Lower leg skin (tissue), 4 donors: ENCODE results near the gene EIF2S2. TPM values are rescaled to one million over a fixed set of nuclear protein-coding genes. Genes with fewer than 3 reads are reported as not detected.

ENCODE experiments used
- DNase-seq, 2 donors: peaks; one replicate each; pipeline ENCODE4 v3.0.0-alpha.2; 2019; ENCODE audit warnings: low spot score in 2 of 2
- H3K4me3 ChIP-seq: fragments of 200-600 bp; sonication (generic); 2 replicates; pipeline ENCODE4 v1.5.1; 2017; ENCODE audit warnings: mild to moderate bottlenecking, low read depth; ENCODE audit not compliant: poor library complexity, severe bottlenecking
- CTCF ChIP-seq, 3 donors: fragments of 450-650 bp; IDR thresholded peaks; one replicate each; pipeline ENCODE4 v1.5.1; 2016; ENCODE audit warnings: antibody characterized with exemption in 3 of 3, mild to moderate bottlenecking in 3 of 3, moderate library complexity in 2 of 3
- POLR2A ChIP-seq, 2 donors: fragments of 450-650 bp; IDR thresholded peaks; one replicate each; pipeline ENCODE4 v1.6.1; 2016 to 2017; ENCODE audit warnings: antibody characterized with exemption in 2 of 2, mild to moderate bottlenecking in 1 of 2, moderate library complexity in 1 of 2
- WGBS, 2 donors: methylation state at CpG; one replicate each; pipeline ENCODE4 v1.1.5; 2018; 5-methylcytosine and 5-hydroxymethylcytosine counted together
- intact Hi-C: fragments of 100-400 bp; cut with DNase I; formaldehyde crosslinking; loops from one replicate; pipeline ENCODE4 v1.15.0; 2023; ENCODE audit warnings: low total_unique reads
- total RNA-seq, 4 donors: library from RNA; depleted of rRNA; stranded (reverse); fragments of >200 nt; gene quantifications; one replicate each; pipeline ENCODE4 v1.1.0, GENCODE V29; 2016

The EIF2S2 gene
- total RNA-seq, 4 donors from 2014 or later = 28.7 to 46.9 (median 41.7) TPM

- WGBS, 2 donors = 53 to 55% methylated on average over 3 of the region's 3 CpGs
- intact Hi-C loops = loop anchor here (10.0 kb wide), 1 partner anchor 122 kb away; no protein-coding TSS in a partner anchor
- H3K4me3 ChIP-seq = no peak overlapping the region
- no peak for DNase-seq
- TF ChIP-seq POLR2A (IDR thresholded peaks at IDR 0.05) (no peak), CTCF (IDR thresholded peaks at IDR 0.05) (no peak)
These were observed 45.5 kb downstream of the EIF2S2 start for GRCh38 chr20:34066476-34067090.

- 89 to 95% methylated on average over 2 of the region's 2 CpGs for WGBS, 2 donors
- no peak for DNase-seq
- intact Hi-C loops = loop anchor here (10.0 kb wide), 1 partner anchor 120 kb away; no protein-coding TSS in a partner anchor
- H3K4me3 ChIP-seq = no peak overlapping the region
- TF ChIP-seq POLR2A (IDR thresholded peaks at IDR 0.05) (no peak), CTCF (IDR thresholded peaks at IDR 0.05) (no peak)
These were observed 46.8 kb downstream of the EIF2S2 start for GRCh38 chr20:34065260-34065659.

- TF ChIP-seq POLR2A (IDR thresholded peaks at IDR 0.05) = no peak
- TF ChIP-seq CTCF (IDR thresholded peaks at IDR 0.05) = no peak
- intact Hi-C loops = loop anchor here (10.0 kb wide), 1 partner anchor 119 kb away; no protein-coding TSS in a partner anchor
- no peak for DNase-seq
- no peak overlapping the region for H3K4me3 ChIP-seq
- WGBS, 2 donors = 91% methylated on average over 3 of the region's 3 CpGs
These were observed 47.8 kb downstream of the EIF2S2 start for GRCh38 chr20:34064286-34064685.

GRCh38 chr20:34062570-34063482 is 49.2 kb downstream of the EIF2S2 start:
- intact Hi-C loops = loop anchor here (10.0 kb wide), 1 partner anchor 118 kb away; no protein-coding TSS in a partner anchor

GRCh38 chr20:34061695-34062094 is 50.3 kb downstream of the EIF2S2 start:
- intact Hi-C loops = loop anchor here (10.0 kb wide), 1 partner anchor 117 kb away; no protein-coding TSS in a partner anchor
- no peak for DNase-seq
- H3K4me3 ChIP-seq = no peak overlapping the region
- TF ChIP-seq POLR2A (IDR thresholded peaks at IDR 0.05) (no peak), CTCF (IDR thresholded peaks at IDR 0.05) (no peak)

More at GRCh38 chr20:34062570-34063482, 49.2 kb downstream of the EIF2S2 start:
- TF ChIP-seq POLR2A (IDR thresholded peaks at IDR 0.05) (no peak), CTCF (IDR thresholded peaks at IDR 0.05) (no peak)
- no peak for DNase-seq
- no peak overlapping the region for H3K4me3 ChIP-seq
- WGBS, 2 donors = 69 to 79% methylated on average over 5 of the region's 5 CpGs
